Endothelial cell (in vitro differentiated cells): ENCODE results near the gene GPR21. TPM values are rescaled to one million over a fixed set of nuclear protein-coding genes. Genes with fewer than 3 reads are reported as not detected.

Experiments
- DNase-seq: peaks from one replicate; pipeline ENCODE4 v3.0.0; 2021; ENCODE audit warnings: low spot score
- H3K27ac Mint-ChIP-seq: one replicate; pipeline ENCODE4 v1.8.0; 2021; ENCODE audit warnings: mixed read lengths, inconsistent platforms; ENCODE audit not compliant: unreplicated experiment
- H3K27me3 Mint-ChIP-seq: one replicate; pipeline ENCODE4 v1.8.0; 2021; ENCODE audit warnings: mild to moderate bottlenecking, moderate library complexity, mixed read lengths, inconsistent platforms; ENCODE audit not compliant: unreplicated experiment
- H3K36me3 Mint-ChIP-seq: one replicate; pipeline ENCODE4 v1.8.0; 2021; ENCODE audit warnings: mild to moderate bottlenecking, low read depth, mixed read lengths, inconsistent platforms; ENCODE audit not compliant: unreplicated experiment
- H3K4me1 Mint-ChIP-seq: one replicate; pipeline ENCODE4 v1.8.0; 2021; ENCODE audit warnings: mild to moderate bottlenecking, mixed read lengths, inconsistent platforms; ENCODE audit not compliant: unreplicated experiment
- H3K4me3 Mint-ChIP-seq: one replicate; pipeline ENCODE4 v1.8.0; 2021; ENCODE audit warnings: mild to moderate bottlenecking, mixed read lengths, inconsistent platforms; ENCODE audit not compliant: unreplicated experiment
- H3K9me3 Mint-ChIP-seq: one replicate; pipeline ENCODE4 v1.8.0; 2021; ENCODE audit warnings: mixed read lengths, inconsistent platforms; ENCODE audit not compliant: unreplicated experiment
- CTCF ChIP-seq: fragments of 200-600 bp; sonication (generic); IDR thresholded peaks from one replicate; pipeline ENCODE4 v1.5.0; 2021; ENCODE audit warnings: antibody characterized with exemption; ENCODE audit not compliant: unreplicated experiment
- total RNA-seq: library from RNA; stranded (reverse); fragmentation: NEBNext Ultra II Directional; extraction: Animal tissue kit (Norgen Biotek cat#: 25700); gene quantifications from one replicate; pipeline ENCODE4 v1.2.1, GENCODE V29; 2021; ENCODE audit not compliant: unreplicated experiment

The GPR21 gene
- total RNA-seq, 1 donor from 2014 or later: 1.8 TPM

GRCh38 chr9:123043081-123043939 is 9.8 kb downstream of the GPR21 start:
- no peak for TF ChIP-seq CTCF
- DNase-seq: no peak
- Mint-ChIP-seq H3K27me3 (peaks cover 2% of the 10 kb centered on the region), H3K4me1 (peaks cover 75% of the 10 kb centered on the region), H3K36me3 (no peaks in the 10 kb centered on the region), H3K9me3 (no peaks in the 10 kb centered on the region), H3K4me3 (peak overlapping the region; percentile 4), H3K27ac (peak overlapping the region; percentile 96)

DNA sequence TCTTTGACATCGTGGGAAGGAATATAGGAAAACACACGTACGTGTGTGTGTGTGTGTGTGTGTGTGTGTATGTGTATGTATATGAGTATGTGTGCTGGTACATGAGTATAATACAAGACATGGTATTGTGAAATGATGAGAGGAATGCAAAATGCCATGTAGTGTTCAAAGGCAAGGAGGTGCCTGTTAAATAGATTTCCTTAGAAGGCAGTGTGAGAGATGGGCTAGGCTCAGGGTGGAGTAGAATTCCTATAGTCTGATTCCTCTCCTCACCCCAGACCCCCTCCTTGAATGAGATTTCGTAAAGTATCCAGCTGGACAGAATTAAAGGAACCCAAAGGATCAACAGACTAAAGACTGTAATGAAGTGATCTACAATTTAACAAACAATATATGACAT is 11.1 kb downstream of the GPR21 start:
- Mint-ChIP-seq H3K4me1 (peaks cover 72% of the 10 kb centered on the region), H3K27me3 (peaks cover 2% of the 10 kb centered on the region), H3K9me3 (no peaks in the 10 kb centered on the region), H3K27ac (peak overlapping the region; percentile 99), H3K36me3 (no peaks in the 10 kb centered on the region), H3K4me3 (peak overlapping the region; percentile 80)
- TF ChIP-seq CTCF: no peak
- DNase-seq: no peak

- H3K27ac Mint-ChIP-seq: peak overlapping the region; percentile 7
- no peak for DNase-seq
- H3K4me1 Mint-ChIP-seq: peaks cover 62% of the 10 kb centered on the region
- no peak for TF ChIP-seq CTCF
- H3K4me3 Mint-ChIP-seq: peak overlapping the region; percentile 19
- H3K27me3 Mint-ChIP-seq: peaks cover 2% of the 10 kb centered on the region
- H3K36me3 Mint-ChIP-seq: no peaks in the 10 kb centered on the region
- H3K9me3 Mint-ChIP-seq: no peaks in the 10 kb centered on the region
Measured at GRCh38 chr9:123046406-123047195, 13.1 kb downstream of the GPR21 start.

DNA sequence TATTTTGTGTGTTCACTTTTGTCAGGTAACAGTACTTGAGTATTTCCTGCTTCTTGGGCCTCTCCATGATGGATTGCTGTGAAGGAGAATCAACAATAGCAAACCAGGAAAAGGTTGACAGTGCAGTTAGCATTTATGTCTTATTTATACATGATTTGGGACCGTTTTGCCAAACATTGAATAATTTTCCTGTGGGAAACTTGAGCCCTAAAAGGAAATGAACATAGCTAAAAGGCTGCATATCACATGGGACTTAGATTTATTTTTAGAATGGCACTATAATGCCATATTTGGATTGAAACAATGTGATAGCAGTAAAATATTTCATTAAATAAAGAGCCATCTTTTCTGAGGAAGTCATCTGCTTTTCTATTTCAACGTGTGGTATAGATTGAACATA is 15.3 kb downstream of the GPR21 start:
- peaks cover 51% of the 10 kb centered on the region for H3K4me1 Mint-ChIP-seq
- H3K36me3 Mint-ChIP-seq: no peaks in the 10 kb centered on the region
- no peak overlapping the region for H3K4me3 Mint-ChIP-seq
- no peaks in the 10 kb centered on the region for H3K9me3 Mint-ChIP-seq
- no peak for TF ChIP-seq CTCF
- peaks cover 2% of the 10 kb centered on the region for H3K27me3 Mint-ChIP-seq
- DNase-seq: no peak
- H3K27ac Mint-ChIP-seq: peak overlapping the region; percentile 50
